A673 (cell line): ENCODE measurements around the gene KIF5A.

Experiments
- CTCF ChIP-seq: fragments of 300-800, 200-600 bp; sonication (generic); conservative IDR thresholded peaks from 2 replicates; pipeline ENCODE4 v1.5.1; 2017; ENCODE audit warnings: low read depth, mild to moderate bottlenecking, antibody characterized with exemption, low read length, moderate library complexity, mixed read lengths
- EZH2 ChIP-seq: fragments of 200-600 bp; sonication (generic); IDR thresholded peaks from 2 replicates; pipeline ENCODE4 v1.6.1; 2017; ENCODE audit warnings: borderline replicate concordance, low read depth, mild to moderate bottlenecking, mixed read lengths, antibody characterized with exemption, low read length; ENCODE audit not compliant: poor library complexity, severe bottlenecking

GRCh38 chr12:57519796-57520052 lies 30.1 kb upstream of the KIF5A start:
- no peak for TF ChIP-seq CTCF
- no peak for TF ChIP-seq EZH2
